M059J (cell line): ENCODE data around the gene XXYLT1. TPM values are rescaled to one million over a fixed set of nuclear protein-coding genes. Genes with fewer than 3 reads are reported as not detected.

Source experiments
- DNase-seq: peaks from one replicate; pipeline ENCODE4 v3.0.0-alpha.2; 2012; ENCODE audit warnings: low read depth
- total RNA-seq: library from RNA; depleted of rRNA; stranded (reverse); fragments of >200 nt; shearing (Covaris generic); gene quantifications from 2 replicates; pipeline ENCODE4 v1.2.3, GENCODE V29; 2014

The XXYLT1 gene
- total RNA-seq, 1 experiment from 2014 or later = 53.8 TPM

DNA sequence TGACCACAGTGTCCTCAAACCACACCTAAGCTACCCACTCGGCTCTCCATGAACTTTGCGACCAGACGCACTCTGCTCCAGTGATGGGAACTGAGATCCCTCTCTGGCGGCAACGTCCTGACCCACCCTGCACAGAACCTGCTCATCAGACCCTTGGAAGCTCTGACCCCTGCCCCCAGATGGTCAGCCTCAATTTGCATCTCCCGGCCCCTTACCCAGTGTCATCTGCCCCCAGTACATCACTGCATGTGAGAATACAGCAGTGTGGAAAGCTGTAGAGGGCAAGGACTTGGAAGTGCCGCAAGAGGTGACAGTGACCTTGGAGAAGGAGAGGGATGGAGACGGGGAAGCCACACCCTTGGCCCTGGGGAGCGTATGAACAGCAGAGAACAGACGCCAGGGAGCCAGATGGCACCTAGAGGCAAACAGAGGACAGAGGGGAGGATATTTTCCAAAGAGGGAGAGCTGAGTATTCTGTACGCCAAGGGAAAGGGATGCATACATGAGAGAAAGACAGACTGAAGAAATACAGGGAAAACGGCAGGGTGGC, 192.0 kb downstream of the XXYLT1 start:
- DNase-seq = no peak

DNA sequence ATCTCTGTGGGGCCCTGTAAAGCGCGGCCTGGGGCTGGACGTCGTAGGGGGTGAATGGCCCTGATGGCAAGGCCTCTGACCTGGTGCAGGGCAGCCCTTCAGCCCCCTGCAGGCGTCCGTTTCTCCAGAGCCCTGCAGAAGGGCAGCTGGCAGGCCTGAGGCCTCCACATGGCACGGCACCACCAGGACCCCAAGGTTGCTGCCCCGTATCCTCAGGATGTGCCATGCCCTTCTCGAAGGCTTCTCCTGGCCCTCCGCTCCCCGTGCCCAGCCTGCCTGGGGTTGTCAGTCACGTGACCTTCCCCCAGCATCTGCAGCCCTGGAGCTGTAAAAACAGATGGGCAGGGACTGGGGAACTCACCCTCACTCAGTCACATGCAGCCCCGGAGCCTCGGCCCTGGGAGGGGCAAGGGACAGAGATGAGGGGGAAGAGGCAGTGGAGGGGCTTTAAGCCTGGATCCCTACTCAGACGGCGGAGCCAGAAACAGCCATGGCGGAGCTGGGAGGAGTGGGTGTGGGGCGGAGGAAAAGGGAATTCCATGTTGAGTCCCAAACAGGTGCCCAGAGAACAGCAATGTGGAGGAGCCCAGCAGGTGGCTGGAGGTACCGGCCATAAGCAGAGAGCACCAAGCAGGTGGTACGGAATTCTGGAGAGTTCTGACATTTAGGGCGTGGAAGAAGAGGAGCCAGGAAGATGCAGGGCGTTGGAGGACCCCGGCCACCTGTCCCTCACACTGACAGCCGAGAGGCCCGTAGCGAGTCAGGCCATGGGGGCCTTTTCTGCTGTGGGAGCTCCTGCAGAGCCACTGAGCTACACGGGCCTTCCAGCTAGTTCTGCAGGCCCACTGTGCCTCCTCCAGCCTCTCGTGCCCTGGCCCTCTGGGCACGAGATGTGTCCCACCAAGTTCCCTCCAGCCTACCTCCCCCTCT, 193.1 kb downstream of the XXYLT1 start:
- DNase-seq = no peak

DNA sequence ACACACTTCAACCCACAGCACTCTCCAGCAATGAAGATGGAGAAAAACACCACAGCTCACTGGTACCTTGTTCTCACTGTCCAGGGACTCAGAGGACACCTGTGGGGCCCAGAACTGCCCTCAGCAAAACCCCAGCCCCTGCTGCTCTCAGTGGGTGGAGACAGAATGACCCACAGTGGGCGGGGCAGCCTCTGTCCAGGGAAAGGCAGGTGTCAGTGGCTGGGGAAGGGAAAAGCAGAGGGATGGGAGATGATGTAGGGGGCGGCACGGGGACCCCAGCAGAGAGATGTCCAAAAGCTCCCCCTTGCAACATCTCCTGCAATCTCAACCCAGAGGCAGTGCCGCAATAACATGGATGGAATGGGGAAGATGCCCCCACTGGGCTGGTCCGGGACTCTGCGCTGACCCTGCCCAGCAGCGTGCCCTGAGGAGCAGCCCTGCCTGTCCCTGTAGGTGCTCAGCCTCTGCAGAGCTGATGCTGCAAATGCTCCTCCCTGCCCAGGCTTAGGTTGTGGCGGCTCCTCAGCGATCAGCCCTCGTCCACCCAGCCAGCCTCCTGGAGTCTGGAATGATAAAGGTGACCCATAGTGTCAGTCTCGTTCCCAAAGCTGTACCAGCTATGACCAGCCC, 193.9 kb downstream of the XXYLT1 start:
- no peak for DNase-seq

DNA sequence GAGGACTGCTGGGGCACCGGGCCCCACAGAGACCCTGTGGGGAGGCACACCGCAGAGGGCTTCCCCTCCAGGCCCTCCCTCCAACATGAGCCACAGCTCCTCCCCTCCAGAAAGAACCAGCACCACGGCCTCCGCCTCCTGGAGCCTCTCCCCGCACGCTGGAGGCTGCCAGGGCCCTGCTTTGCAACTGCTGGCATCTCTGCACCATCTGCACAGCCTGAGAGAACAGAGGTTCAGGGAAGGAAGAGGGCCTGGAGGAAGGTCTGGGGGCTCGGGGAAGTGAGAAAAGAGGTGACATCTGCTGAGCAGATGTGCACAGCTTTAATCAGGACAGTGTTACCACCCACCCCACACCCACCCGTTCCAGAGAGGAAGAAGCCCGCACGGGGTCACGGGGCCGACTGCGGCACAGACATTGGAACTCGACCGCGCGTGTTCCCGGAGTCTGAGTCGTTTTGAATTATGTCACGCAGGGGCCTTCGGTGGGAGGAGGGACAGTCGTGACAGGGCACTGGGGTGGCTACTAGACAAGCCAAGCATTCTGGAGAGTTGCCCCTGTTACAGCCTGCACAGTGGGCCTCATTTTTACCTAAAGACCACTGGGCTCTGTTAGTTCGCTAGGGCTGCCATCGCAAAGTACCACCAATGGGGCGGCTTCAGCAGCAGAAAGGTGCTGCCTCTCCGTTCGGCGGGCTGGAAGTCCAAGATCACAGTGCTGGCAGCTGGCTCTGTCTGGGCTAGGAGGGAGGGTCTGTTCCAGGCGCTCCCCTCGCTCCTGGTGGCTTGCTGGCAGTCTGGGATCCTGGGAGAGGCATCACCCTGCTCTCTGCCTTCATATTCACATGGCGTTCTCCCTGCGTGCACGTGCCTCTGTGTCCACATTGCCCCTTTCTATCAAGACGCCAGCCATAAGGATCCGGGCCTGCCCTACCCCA, 194.8 kb downstream of the XXYLT1 start:
- DNase-seq = no peak

DNA sequence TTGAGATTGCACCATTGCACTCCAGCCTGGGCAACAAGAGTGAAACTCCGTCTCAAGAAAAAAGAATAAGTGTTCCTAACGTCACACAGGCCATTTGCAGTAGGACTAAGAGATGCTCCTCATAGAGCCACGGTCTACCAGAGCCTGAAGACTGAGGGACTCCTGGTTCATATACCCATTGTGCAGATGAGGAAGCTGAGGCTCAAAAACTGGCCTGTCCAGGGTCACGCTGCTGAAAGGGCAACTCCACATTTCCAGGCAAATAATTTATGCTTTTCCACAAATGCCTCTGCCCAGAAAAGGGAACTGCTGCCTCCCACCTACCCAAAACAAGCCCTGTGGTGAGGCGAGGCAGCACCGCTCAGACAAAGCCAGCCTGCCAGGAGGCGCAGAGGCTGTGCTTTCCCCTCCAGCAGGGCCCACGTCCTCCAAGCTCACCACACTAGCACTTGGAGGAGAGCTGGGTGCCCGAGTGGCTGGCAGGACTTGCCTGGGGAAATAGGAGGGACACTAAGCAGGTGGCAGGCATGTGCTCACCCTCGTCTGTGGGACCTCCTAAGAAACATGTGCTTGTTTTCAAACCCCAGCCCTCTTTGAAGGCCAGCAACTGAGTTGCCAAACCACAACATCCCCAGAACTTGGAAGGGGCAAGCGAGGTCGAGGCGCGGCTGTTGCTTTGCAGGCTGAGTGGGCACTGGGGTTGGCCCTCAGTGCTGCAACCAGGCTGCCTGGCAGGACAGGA, 195.6 kb downstream of the XXYLT1 start:
- peak; percentile 18 for DNase-seq

DNA sequence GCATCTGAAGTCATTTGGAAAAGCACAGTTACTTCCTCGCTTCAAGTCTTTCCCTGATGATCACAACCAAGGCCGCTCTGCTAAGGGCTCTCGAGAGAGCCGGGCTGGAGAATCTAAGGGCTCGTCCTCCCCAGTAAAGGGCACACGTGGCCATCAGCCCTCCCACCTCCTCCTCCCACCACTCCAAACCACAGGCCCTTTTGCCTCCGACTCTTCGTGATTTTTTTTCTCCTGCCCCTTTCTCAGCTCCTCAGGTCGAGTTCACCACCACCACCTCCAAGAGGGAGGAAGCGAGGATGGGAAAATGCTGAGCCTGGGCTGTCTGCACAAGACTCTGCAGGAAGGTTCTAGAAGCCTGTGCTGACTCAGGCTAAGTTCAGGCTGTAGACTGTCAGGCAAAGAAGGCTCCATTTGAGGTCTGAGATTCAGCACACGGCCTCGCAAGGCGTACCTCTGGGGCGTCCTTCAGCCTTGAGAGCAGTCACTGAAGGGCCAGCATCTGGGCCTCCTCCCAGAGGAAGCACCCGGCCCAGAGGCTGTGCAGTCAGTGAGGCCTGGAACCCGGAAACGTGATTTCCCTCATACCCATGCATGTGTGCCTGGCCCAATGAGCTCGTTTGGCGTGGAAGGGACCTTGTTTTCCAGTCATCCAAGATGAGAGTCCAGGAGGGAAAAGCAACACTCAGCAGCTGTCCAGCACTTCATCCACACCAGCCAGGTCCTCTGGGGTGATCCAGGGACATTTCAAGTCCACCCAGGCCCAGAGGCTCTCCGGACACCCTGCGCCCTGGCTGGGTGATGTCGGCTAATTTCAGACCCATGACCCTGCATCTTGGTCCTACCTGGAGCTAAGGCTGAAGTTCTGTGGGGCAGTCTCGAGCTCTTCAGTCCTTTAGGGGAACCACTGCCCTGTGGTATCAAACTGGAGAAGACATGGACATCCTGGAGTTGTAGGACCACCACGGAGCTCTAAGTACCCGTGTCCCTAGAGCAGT, 196.8 kb downstream of the XXYLT1 start:
- DNase-seq = no peak

DNA sequence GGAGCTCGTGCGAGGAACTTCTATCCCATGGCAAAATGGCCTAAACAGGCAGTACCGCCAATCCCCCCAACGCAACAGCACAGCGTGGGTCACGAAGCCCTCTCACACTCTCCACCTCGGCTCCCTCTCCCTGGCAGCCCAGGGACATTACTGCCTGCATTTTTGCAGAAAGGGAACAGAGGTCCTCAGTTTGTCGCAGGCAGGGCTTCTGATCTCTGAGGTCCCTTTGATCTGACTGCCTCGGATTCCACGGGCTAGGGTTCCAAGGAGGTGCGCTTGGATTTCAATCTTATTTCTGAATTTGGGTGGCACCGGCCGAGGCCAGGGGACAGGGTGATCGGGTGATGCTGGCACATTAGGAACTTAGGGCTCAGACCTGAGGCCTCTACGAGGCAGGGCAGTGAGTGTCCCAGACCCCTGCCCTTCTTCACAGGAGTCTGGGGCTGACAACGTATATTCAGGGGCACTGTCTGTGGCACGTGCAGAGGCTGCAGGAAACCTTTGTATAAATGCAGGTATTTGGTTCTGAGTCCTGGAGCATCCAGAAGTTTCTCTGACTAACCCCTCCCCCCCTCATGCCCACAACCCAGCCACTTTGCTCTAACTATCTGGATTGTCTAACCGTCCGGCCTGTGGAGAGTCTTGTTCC, 197.9 kb downstream of the XXYLT1 start:
- DNase-seq = no peak

DNA sequence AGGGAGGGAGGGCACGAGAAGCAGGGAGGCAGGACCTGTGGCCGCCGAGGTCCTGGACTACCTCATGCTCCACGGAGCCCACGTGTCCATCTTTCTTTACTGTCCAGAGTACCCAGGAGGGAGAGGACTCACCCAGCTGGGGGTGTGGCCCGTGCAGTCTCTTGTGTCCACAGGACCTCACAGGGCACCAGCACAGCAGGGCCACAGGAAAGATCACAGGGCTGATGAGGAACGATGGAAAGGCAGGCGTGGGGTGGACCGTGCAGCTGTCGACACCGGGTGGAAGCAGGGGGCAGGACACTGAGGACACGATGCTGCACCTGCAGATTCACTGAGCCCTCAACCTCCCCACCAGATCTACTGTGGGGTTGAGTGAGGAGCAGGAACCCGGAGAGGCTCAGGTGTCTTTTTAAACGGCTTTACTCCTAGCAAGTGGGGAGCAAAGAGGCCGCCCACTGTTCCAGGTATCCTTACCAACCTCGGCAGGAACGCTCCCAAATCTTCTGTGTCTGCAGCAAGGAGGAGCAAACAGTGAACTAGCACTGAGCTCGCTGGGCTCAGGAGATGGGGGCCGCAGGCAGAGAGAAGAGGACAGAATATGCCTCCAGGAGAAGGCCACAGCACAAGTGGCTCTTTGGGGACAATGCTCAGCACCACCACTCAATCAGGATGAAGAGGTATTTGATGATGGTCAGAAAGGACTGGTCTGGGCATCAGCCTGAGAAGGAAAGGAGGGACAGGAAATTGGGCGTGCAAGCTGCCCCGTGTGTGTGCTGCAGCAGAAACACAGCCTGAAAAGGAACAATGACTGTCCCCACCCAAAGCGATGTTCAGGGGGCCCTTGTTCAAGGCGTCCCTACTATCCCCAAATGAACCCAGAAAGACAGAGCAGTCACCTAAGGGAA, 198.8 kb downstream of the XXYLT1 start:
- no peak for DNase-seq

DNA sequence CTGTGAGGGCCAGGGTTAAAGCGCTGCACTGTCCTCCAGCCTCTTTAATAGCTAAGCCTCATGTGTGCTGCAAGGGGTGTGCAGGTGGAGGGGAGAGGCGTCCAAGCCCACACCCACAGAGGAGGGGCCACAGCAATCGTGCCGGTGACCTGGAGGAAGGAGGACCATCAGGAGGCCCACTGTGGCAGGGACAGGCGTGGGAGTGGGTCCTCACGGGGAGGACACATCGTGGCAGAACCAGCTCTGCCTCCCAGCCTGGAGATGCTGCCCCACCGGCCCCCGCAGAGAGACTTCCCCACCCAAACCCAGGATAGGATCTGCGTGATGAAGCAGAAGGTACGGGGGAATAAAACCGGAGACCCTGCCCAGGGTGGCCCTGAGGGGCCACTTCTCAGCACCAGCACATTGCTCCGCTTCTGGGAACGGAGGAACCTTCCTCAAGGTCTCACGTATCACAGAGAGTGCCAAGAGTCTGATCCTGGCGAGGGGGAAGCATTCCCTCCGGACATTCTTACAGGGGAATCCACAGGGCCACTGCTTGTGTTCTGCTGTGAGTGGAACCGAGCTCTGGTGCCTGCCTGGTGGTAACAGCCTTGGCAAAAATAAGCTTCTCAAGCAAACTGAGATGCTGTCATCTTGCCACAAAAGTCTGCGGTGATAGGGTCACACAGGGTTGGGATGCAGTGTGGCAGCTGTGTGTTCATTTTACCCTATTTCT, 199.8 kb downstream of the XXYLT1 start:
- DNase-seq = no peak

DNA sequence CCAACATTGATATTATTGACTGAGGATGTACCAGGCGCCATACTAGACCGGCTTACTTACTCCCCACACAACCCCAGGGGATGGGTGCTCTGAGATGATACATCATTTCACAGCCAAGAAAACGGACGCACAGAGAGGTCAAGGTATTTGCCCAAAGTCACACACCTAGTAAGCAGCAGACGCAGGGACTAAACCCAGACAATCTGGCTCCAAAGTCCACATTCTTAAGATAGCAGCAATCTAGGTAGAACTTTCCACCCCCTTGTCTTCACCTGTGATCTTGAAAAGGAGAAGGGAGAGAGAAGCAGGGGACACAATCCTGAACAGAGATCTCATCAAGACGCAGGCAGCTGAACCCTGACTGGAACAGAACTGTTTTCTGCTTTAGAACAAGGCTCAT, 200.6 kb downstream of the XXYLT1 start:
- DNase-seq = no peak

DNA sequence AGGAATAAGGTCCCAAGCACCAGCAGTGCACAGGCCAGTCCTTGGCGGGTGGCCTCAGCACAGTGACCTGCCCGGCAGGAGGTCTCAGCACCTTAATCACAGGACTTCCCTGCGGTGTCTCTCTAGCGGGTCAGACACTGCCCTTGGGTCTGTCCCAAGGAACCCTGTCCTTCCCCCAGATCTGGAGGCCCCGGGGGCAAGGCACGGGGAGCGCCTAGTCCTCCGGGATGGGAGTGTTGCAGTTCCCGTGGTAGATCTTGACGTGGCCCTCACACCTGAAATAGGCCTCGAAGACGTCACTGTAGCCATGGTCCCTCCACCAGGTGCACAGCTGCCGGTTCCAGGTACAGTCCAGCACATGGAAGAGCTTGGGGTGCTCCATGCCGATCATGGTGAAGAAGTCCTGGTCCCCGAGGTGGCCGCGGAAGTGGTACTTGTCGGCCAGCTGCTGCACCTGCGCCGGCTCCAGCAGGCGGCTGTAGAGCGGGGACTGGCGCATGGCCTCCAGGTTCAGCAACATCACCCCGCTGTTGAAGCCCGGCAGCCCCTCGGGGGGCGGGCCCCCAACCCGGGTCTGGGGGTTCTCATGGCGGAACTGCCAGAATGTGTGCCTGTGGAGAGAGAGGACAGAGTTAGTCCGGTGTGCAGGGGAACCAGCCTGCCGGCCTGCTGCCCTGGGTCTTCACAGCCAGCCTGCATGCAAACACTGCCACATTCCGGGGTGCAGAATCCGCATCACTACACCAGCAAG, 201.3 kb downstream of the XXYLT1 start:
- no peak for DNase-seq

DNA sequence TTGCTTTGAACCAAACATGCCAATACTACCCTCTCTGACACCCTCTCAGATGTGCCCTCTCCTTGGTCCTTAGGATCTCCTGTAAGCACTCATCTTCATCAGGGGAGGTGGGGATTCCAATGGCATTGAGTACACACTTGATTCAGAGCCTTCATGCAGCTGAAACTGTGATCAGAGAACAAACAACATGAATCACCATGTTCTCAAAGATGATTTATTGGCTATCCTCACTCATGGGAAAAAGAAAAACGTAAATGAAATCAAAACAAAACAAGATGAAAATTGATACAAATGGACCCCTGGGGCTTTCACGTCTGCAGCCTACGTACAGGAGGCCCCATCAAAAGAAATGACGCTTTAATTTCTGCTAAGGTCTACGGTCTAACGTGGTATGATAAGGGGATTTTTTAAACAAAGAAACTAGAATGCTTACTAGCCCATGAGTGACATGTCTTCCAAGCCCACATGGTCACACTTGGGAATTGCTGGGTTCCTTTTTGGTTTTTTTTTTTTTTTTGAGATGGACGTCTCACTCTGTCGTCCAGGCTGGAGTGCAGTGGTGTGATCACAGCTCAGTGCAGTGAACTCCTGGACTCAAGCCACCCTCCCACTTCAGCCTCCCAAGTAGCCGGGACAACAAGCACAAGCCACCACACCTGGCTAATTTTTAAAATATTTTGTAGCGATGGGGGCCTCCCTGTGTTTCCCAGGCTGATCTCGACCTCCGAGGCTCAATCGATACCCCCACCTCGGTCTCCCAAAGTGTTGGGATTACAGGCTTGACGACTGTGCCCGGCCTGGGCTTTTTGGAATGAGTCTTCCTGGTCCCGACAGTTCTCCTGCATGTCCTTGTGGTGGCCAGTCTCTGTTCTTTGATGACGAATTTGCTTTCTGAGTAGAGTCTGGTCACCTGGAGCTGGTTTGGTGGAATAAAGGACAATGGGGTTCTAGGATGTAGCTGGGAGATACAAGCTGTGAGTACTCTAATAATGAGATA, 202.6 kb downstream of the XXYLT1 start:
- peak; percentile 7 for DNase-seq

DNA sequence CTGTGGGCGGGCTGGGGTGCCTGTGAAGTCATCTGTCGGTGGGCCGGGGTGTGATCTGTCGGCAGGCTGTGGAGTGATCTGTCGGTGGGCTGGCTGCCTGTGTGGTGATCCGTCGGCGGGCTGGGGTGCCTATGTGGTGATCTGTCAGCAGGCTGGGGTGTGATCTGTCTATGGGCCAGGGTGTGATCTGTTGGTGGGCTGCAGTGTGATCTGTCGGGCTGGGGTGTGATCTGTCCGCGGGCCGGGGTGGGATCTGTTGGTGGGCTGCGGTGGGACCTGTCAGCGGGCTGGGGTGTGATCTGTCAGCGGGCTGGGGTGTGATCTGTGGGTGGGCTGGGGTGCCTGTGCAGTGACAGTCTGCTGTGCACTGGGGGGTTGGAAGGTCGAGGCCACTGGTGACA, 204.5 kb downstream of the XXYLT1 start:
- no peak for DNase-seq

DNA sequence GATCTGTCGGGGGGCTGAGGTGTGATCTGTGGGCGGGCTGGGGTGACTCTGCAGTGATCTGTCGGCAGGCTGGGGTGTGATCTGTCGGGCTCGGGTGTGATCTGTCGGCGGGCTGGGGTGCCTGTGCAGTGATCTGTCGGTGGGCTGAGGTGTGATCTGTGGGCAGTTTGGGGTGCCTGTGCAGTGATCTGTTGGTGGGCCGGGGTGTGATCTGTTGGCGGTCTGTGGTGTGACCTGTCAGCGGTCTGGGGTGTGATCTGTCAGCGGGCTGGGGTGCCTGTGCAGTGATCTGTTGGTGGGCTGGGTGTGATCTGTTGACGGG, 205.1 kb downstream of the XXYLT1 start:
- no peak for DNase-seq

DNA sequence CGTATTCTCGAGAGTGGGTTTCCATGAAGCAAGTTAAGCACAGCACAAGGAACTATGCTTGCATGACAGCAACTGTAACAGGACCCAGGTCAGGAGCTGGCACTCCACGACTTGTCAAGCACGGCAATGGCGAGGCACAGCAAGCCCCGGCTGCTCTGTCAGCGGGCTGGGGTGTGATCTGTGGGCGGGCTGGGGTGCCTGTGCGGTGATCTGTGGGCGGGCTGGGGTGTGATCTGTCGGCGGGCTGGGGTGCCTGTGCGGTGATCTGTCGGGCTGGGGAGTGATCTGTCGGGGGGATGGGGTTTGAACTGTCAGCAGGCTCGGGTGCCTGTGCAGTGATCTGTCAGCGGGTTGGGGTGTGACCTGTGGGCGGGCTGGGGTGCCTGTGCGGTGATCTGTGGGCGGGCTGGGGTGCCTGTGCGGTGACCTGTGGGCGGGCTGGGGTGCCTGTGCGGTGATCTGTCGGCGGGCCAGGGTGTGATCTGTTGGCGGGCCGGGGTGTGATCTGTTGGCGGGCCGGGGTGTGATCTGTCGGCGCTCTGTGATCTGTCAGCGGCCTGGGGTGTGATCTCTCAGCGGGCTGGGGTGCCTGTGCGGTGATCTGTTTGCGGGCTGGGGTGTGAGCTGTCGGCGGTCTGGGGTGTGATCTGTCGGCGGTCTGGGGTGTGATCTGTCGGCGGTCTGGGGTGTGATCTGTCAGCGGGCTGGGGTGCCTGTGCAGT, 205.7 kb downstream of the XXYLT1 start:
- DNase-seq = no peak
